ENCODE measurements around the gene HNRNPA3. TPM values are rescaled to one million over a fixed set of nuclear protein-coding genes. Genes with fewer than 3 reads are reported as not detected.
A peak's percentile ranks its signal among the peaks of the same experiment; 100 is the strongest.

The HNRNPA3 gene
- total and polyA plus RNA-seq, 2 donors (not counting 1 experiment from before 2014, with no cell fraction given) = 45.1 to 200 TPM

- peak overlapping the region; percentile 98 for H3K4me3 Mint-ChIP-seq
- peak overlapping the region; percentile 17 for H2AFZ ChIP-seq (ENCODE audit: insufficient read depth, low read depth, low read length, poor library complexity, severe bottlenecking)
- H4K20me1 ChIP-seq (ENCODE audit: control insufficient read depth, insufficient read depth, low read length, poor library complexity, severe bottlenecking) = peaks cover 38% of the 10 kb centered on the region
- no peaks in the 10 kb centered on the region for H3K27me3 ChIP-seq (replicated peaks in 1 of 4; ENCODE audit: control extremely low read depth in 1 of 4, control insufficient read depth in 3 of 4, insufficient read depth in 4 of 4, low read length in 3 of 4)
- H3K36me3 ChIP-seq (replicated peaks in 1 of 2; ENCODE audit: control extremely low read depth in 1 of 2, control insufficient read depth in 1 of 2, extremely low read depth in 1 of 2, insufficient read depth in 2 of 2, low read length in 1 of 2) = no peaks in the 10 kb centered on the region
- under 1% methylated on average over 81 of the region's 81 CpGs for WGBS (ENCODE audit: insufficient coverage)
- peaks cover 50% of the 10 kb centered on the region for H3K4me1 Mint-ChIP-seq
- ChIA-PET POLR2A (interaction anchor here (0.5 to 4.0 kb wide), 13 partner anchors 16 to 292 kb away, joined by 3 to 66 read pairs (median 5); partner anchors contain the start of genes AGPS and HNRNPA3), CTCF (interaction anchor here (0.6 to 5.8 kb wide), 36 partner anchors 9 to 152 kb away, joined by 3 to 195 read pairs (median 6); partner anchors contain the start of genes AGPS and HNRNPA3)
- peaks cover 34% of the 10 kb centered on the region in 2 donors for H3K4me1 ChIP-seq (ENCODE audit: control insufficient read depth in 2 of 2, insufficient read depth in 2 of 2, low read length in 2 of 2)
- peak overlapping the region; percentile 67 to 97 (median 92) for H3K4me3 ChIP-seq (ENCODE audit: control extremely low read depth in 1 of 5, extremely low read depth in 1 of 5, insufficient read depth in 1 of 5, low read depth in 2 of 5, low read length in 4 of 5)
- peak overlapping the region; percentile 99 for H3K9ac ChIP-seq (ENCODE audit: low read length)
- DNase-seq = peak; percentile 98
- no peaks in the 10 kb centered on the region for H3K9me3 Mint-ChIP-seq (ENCODE audit: insufficient read depth)
- no peak for TF ChIP-seq EZH2 (IDR thresholded peaks at IDR 0.05; ENCODE audit: borderline replicate concordance, insufficient read depth, low read depth, low read length, poor library complexity, severe bottlenecking)
- TF ChIP-seq, protein P1, sequence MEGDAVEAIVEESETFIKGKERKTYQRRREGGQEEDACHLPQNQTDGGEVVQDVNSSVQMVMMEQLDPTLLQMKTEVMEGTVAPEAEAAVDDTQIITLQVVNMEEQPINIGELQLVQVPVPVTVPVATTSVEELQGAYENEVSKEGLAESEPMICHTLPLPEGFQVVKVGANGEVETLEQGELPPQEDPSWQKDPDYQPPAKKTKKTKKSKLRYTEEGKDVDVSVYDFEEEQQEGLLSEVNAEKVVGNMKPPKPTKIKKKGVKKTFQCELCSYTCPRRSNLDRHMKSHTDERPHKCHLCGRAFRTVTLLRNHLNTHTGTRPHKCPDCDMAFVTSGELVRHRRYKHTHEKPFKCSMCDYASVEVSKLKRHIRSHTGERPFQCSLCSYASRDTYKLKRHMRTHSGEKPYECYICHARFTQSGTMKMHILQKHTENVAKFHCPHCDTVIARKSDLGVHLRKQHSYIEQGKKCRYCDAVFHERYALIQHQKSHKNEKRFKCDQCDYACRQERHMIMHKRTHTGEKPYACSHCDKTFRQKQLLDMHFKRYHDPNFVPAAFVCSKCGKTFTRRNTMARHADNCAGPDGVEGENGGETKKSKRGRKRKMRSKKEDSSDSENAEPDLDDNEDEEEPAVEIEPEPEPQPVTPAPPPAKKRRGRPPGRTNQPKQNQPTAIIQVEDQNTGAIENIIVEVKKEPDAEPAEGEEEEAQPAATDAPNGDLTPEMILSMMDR (IDR thresholded peaks at IDR 0.05) = peak; percentile 88
- intact Hi-C loops (cut with micrococcal nuclease) = loop anchor here (1.0 to 5.0 kb wide), 9 partner anchors 17 to 355 kb away; partner anchors contain the start of genes AGPS and HNRNPA3
- no peaks in the 10 kb centered on the region for H3K27me3 Mint-ChIP-seq
- H3K27ac ChIP-seq (ENCODE audit: low read length in 2 of 2) = peak overlapping the region; percentile 99 to 100
- peak overlapping the region; percentile 98 for H3K27ac Mint-ChIP-seq
- peak overlapping the region; percentile 91 for H3K4me2 ChIP-seq (replicated peaks; ENCODE audit: low read depth, low read length, poor library complexity, severe bottlenecking)
- peak; percentile 48 for ATAC-seq (ENCODE audit: low read depth)
- peaks cover 56% of the 10 kb centered on the region for H3K79me2 ChIP-seq (ENCODE audit: control insufficient read depth, insufficient read depth, low read length)
- H3K9me3 ChIP-seq (ENCODE audit: control extremely low read depth in 1 of 3, control insufficient read depth in 2 of 3, insufficient read depth in 1 of 3, low read length in 2 of 3) = no peaks in the 10 kb centered on the region
These were observed 51.0 kb downstream of the HNRNPA3 start for GRCh38 chr2:177263451-177264208.

Measured in B cell (primary cell).